Esophagus squamous epithelium (tissue), 4 donors: Measurements from ENCODE around the gene LRRC74B.

Experiments used
- POLR2A ChIP-seq, 4 donors: fragments of 450-650 bp; IDR thresholded peaks; one replicate each; pipeline ENCODE4 v1.6.1; 2017; ENCODE audit warnings: antibody characterized with exemption in 4 of 4, mild to moderate bottlenecking in 4 of 4, moderate library complexity in 3 of 4
- TF ChIP-seq, protein P1 (sequence below), 6 experiments: fragments of 450-650 bp in 4 of 6; fragments of 200-600 bp in 2 of 6; sonication (generic) in 2 of 6; IDR thresholded peaks; one replicate each; pipeline ENCODE4 v1.5.1; 2016 to 2019; ENCODE audit warnings: antibody characterized with exemption in 6 of 6, mild to moderate bottlenecking in 4 of 6, moderate library complexity in 4 of 6

DNA sequence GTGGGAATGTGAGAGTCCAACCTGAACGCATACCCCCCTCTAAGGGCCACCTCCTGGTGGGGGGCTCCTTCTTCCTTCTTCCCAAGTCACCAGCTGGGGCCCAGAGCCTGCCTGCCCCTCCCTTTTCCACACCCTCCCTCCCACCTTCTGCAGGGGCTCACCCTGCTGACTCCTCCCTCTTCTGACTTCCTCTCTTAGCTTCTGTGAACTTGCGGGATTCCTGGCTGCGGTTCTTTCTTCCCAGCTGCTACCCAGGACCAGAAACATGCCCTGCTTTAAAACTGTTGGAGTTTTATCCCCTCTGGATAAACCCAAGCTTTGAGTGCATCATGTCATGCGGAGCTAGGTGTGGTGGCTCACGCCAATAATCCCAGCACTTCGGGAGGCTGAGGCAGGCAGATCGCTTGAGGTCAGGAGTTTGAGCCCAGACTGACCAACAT lies 10.2 kb downstream of the LRRC74B start:
- TF ChIP-seq, protein P1, sequence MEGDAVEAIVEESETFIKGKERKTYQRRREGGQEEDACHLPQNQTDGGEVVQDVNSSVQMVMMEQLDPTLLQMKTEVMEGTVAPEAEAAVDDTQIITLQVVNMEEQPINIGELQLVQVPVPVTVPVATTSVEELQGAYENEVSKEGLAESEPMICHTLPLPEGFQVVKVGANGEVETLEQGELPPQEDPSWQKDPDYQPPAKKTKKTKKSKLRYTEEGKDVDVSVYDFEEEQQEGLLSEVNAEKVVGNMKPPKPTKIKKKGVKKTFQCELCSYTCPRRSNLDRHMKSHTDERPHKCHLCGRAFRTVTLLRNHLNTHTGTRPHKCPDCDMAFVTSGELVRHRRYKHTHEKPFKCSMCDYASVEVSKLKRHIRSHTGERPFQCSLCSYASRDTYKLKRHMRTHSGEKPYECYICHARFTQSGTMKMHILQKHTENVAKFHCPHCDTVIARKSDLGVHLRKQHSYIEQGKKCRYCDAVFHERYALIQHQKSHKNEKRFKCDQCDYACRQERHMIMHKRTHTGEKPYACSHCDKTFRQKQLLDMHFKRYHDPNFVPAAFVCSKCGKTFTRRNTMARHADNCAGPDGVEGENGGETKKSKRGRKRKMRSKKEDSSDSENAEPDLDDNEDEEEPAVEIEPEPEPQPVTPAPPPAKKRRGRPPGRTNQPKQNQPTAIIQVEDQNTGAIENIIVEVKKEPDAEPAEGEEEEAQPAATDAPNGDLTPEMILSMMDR (IDR thresholded peaks at IDR 0.05) = no peak
- TF ChIP-seq POLR2A (IDR thresholded peaks at IDR 0.05) = no peak
